Stimulated activated CD8-positive, alpha-beta memory T cell treated with anti-CD3 and anti-CD28 coated beads, Interleukin-15, amount 100 ng/mL, for 4 hours (primary cell): Measurements from ENCODE around the gene FGF1.
"Not testable (repeated sequence)": the region's sequence is repeated elsewhere in the genome, so short reads cannot be mapped to it uniquely, and the experiment has no call there.

Source experiments
- DNase-seq, 2 donors: peaks; one replicate each; pipeline ENCODE4 v3.0.0-alpha.2; 2020; ENCODE audit warnings: low read depth in 2 of 2

Gene FGF1

DNA sequence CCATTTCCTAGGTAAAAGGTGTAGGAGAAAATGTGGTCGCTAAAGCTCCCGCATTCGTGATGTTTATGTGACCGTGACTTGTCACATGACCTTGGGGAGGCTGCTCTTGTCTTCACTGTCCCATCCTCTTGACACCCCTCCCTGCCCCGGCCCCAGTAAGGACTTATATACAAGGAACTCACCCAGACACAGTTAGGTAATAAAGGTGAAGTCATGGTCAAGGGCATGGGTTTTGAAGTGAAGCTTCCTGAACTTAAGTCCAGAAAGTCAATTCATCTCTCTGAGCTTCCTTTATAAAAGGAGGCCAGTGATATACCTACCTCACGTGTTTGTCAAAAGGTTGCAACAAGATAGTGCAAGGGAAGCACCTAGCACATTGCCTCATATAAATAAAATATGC is 17.6 kb downstream of the FGF1 start:
- DNase-seq = no peak

DNA sequence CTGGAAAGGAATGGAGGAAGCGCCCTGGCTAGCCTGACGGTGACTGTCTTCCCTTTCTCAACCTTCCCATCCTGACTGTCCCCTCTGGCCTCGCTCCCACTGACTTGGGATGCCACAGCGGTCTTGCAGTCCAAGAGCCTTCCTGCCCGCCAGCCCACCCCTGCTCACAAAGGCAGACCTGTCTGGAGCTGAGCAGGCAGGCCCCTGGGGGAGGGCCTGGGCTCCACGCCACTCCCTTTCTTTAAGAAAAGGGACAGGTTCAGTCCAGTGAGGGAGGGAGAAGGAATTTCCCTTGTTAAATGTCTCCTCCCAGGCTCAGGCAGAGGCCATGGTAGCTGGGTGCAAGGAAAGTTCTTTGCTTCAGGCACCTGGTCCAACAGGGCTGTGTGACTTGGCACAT is 18.1 kb downstream of the FGF1 start:
- DNase-seq = no peak

DNA sequence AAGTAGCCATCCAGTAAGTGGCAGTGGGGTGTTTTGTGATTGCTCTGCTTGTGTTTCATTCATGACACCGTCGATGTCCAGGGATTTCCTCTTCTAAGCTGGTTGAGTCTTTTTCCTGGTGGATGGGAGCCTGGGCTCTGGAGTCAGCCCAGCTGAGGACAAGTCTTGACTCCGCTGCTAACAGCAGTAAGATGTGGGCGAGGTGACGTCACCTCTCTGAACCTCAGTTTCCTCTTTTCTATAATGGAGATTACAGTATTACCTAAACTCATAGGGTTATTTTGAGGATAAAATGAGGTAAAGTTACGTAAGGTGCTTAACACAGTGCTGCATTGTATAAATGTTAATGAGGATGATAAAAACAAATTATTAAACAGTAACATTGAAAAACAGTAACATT is 21.3 kb downstream of the FGF1 start:
- DNase-seq = no peak

DNA sequence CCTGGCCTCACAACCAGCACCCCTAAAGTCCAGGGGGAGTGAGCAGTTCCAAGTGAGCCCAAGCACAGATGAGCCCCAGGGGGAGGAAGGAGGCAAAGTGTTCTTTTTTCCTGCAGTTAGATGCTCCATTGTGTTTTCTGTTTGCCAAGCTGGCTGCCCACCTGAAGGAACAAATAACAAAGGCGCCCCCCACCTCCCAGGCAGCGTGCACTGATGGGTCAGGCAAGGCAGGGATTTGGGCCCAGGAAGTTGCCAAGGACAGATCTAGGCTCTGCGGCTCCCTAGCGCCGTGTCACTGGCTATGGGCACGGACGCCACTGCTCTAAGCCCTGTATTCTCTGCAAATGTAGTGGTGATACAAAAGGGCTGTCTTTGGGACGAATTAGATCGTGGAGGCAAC is 21.8 kb downstream of the FGF1 start:
- DNase-seq = no peak

DNA sequence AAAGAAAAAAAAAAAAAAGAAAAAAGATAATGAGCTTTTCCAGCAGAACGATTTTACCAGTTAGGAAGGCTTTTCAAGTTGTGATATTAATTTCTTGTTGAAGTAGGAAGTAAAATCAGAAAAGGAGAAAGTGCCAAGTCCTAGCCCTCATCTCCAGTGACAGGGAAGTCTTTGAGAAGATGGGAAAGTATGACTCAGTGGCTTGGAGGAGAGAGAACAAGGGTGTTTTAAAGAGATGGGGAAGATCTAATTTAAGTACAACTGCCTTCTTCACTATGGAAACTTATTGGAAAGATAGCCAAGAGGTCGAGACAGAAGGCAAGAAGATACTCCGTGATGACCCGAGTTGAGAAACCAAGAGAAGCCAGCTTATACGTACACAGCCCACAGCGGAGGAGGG is 22.6 kb downstream of the FGF1 start:
- no peak for DNase-seq

DNA sequence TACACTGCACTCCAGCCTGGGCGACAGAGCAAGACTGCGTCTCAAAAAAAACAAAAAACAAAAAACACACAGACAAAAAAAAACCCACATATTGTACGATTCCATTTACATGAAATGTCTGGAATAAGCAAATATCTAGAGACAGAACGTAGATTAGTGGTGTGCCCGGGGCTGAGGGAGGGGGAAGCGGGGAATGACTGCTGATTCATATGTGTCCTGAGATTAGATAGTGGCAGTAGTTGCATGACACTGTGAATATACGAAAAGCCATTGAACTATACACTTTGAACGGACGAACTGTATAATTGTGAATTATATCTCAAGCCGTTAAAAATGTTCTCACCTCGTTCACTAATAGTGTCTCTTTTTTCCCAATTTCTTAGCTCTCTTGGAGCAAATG is 23.9 kb downstream of the FGF1 start:
- no peak for DNase-seq

DNA sequence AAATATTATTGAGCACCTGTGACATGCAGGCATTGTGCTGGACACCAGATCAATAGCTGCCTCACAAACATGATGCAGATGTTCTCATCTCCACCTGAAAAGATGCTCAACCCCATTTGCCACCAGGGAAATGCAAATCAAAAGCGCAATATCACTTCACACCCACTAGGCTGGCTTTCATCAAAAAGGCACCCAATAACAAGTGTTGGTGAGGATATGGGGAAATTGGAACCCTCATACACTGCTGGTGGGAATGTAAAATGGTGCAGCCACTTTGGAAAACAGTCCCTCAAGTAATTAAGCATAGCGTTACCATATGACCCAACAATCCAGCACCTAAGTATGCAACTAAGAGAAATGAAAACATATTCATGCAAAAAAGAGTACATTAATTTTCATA is 24.7 kb downstream of the FGF1 start:
- no peak for DNase-seq

DNA sequence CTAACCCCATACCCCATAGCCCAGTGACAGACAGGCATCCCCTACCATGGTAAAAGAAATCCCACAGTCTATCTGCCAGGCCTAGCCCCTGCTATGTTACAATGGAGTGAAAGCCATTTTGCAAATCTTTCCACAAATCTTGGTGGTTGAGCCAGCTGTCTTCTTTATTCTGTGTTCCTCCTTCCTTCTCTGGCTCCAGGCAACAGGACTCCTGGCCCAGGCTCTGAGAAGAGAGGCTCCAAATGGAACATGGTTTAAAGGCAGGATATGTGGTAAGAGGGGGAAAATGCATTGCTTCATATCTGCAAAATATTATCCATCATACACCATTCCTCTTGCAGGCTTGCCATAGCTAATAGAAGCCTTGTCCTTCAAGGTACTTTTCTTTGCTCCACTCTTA is 25.2 kb downstream of the FGF1 start:
- no peak for DNase-seq

DNA sequence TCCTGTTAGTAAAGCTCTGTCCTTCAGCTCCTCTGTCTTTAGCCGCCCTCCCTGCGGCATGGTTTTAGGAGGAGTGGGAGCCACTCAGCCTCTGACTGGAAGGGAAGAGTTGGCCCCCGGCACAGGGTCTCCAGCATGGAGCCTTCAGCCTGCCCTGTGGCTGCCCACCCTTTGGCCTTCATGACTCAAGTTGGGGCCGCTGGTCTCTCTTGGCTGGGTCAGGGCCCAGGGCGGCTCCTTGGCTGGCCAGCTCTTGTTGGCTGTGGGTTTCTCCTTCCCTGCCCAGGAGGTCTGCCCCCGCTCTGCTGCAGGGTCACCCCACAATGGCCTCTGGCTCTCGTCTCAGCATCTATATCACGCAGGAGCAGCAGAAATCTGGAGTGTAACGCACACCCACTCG is 25.7 kb downstream of the FGF1 start:
- no peak for DNase-seq

DNA sequence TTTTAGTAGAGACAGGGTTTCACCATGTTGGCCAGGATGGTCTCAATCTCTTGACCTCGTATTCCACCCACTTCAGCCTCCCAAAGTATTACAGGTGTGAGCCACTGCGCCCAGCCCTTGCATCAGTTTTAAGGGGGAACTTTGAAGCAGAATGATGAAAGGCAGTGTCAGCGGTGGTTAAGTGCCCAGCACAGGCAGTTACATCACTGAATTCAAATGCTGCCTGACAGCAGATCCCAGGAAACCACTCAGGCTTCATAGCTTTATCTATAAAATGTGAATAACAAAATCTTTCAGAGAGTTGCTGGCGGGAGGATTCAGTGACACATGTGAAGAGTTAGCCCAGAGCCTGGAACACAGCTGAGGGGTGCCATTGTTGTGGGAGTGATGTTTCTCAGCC is 26.5 kb downstream of the FGF1 start:
- DNase-seq = no peak

DNA sequence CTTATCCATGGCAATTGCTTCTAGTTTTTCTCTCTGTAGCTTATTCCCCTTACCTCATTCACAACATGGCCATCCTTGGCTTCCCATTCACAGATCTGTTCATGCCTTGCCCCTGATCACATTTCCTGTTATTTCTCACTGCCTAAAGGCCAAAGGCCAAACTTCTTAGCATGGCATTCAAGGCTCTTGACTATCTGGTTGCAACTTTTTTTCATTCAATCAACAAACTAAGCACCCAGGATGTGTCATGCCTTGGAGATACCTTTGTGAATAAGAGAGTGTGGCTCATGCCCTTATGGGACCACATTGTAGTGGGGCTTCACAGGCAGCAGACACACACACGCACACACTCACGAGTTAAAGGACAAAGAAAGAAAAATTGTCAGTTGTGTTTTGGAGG is 27.6 kb downstream of the FGF1 start:
- no peak for DNase-seq

DNA sequence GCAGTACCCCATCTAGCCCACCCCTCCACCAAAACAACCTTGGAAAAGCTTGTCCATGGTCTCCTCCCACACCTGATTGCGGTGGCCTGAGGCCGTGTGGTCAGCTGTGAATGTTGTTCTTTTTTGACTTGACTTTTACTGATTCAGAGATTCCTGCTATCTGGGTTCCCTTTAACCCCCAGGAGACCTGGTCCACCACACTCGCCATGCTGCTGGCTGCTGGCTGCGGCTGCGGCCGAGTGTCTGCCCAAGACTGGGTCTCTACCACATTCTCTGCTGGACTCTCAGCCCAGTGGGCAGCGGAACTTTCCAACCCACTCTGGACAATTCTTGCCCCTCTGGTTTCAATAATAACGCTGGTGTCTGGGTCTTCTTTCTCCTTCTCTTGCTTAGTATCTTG is 28.4 kb downstream of the FGF1 start:
- no peak for DNase-seq

DNA sequence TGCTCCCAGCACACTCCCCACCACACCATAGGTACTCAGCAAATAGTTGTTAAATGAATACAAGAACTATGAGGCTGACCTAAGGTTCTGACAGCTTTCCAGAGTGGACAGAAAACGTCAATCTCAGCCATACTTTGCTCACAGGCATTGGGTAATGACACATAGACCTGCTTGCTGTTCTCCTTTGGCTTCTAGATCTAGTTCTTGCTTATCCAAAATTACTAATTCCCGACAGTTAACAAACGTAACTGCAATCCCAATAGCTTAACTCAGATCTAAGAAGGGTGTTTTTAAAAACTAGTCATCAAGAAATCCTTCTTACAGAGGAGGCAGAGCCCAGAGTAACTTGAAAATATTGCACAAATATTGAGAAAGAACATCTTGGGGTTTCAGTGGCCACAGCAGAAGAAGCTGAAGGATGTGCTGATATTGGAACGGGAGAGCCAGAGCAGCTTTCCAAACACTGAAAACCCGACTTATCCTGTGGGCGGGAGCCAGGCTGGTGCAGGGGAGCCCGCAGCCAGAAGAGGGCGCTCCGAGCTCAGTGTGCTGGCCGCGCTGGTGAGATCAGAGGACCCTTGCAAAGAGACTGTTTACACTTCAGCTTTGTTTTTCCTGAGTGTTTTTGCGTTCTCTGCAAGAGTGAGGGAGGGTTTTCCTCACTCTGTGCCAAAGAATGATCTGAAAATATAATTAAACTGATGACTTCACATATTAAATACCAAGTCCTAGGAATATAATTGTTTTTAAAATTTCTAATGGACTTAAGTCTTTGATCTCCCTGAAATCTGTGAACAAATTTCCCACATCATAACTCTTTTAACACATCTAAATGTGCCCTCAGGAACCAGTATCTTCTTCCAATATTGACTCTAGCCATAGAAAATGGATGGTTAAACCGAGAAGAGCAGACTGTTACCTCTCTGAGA is 30.3 kb downstream of the FGF1 start:
- DNase-seq = peak; percentile 37 to 38

DNA sequence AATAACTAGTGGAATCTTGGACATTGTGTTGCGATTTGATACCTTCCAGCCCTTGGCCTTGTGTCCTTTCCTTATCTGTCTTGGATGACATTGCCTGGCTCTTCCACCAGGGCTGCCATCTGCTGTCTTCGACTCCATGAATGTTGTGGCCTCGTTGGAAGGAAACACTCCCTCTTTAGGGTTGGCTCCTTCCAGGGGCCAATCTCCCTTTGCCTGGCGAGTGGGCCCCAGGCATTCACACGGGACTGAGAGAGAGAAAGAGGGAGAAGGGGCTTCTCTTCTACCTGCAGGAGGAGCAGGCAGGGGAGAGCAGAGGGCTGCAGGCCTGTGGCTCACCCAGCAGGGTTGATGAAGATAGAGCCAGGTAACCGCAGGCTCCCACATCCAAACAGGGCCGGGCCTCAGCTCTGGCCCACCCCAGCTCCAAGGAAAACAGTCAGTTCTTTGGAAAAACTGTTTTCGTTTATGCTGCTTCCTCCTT is 31.3 kb downstream of the FGF1 start:
- DNase-seq = no peak

DNA sequence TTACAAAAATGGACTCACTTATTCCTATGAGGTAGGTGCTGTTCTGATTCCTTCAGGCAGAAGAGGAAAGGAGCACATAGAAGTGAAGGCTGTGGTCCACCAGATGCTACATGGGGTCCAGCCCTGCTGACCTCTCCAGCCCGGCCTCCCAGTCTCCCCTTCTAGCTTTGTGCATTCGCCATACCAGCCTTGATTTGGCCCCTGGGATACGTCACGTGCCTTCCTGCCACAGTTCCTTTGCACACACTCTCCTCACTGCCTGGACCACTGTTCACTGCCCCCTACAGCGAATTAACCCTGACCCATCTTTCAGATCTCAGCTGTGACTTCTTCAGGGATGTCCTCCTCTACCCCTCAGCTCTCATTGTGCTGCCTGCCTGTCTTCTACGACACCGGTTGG is 32.6 kb downstream of the FGF1 start:
- DNase-seq = no peak

DNA sequence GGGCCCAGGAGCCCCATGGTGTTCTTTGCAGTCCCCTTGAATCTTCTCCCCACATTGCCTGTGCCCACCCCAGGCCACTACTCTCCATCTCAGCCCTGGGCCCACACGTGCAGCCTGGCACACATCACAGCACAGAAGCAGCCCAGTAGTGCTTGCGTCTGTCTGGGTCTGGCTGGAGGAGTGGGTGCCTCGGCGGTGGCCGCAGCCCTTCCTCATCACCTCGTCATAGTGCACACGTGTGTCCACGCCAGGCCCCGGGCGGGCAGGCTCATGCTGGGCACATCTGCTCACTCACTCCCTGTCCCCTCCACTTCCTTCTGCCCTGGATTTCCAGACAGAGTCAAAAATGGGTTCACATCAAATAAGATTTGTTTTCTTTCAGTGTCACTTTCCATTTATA is 33.3 kb downstream of the FGF1 start:
- no peak for DNase-seq

DNA sequence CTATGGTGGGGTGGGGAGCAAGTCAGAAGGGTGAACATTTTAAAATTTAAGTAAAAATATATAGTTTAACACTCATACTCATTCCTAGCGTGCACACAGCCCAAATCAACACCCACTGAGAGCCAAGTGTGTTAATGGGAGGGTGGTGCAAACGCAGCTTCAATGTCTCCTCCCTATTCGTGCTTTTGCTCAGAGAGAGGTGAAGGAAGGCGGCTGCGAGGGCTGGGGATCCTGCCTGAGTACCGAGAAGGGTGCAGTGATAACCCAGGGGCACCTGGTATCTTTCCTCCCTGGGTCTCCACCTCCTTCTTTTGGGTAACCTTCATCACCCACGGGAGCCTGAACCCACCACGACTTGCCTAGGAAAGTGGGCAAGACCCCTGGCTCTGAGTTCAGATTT is 35.0 kb downstream of the FGF1 start:
- no peak for DNase-seq

DNA sequence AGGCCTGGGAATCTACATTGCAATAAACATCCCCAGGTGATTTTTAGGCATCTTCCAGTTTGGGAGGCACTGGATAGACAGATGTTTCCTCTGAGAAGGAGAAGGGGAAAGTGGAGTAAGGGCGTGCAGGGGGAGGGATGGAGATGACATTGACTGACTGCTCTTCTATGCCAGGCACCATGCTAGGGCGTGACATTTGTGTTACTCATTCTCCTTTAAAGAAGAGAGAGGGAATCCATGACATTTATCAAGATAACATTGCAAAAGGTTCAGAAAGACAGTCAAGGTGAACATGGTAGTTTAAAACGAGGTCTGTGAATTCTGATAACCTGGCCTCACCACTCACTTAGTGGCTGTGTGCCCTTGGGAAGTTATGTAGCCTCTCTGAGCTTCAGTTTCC is 35.8 kb downstream of the FGF1 start:
- no peak for DNase-seq

DNA sequence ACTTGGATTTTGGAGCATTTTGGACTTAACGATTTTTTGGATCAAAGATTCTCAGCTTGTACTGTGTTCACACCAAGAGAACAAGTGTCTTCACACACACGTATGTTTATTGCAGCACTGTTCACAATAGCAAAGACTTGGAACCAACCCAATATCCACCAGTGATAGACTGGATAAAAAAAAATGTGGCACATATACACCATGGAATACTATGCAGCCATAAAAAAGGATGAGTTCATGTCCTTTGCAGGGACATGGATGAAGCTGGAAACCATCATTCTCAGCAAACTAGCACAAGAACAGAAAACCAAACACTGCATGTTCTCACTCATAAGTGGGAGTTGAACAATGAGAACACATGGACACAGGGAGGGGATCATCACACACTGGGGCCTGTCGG is 37.8 kb downstream of the FGF1 start:
- not testable (repeated sequence) for DNase-seq

DNA sequence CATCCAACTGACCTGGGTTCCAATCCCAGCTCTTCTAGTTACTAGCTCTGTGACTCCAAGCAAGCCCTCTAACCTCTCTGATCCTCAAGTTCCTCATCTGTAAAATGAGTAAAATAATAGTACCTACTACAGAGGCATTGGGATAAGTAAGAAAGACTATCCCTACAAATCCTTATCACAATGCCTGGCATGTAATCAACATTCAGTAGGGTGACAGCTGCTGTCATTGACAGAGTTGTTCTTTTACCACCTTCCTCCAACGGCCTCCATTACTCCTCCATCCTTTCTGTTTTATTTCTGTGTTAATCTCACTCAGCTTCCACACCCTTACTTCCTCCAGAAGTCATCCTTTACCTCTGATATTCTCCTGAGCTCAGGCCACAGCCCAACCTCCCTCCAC is 40.4 kb downstream of the FGF1 start:
- no peak for DNase-seq

DNA sequence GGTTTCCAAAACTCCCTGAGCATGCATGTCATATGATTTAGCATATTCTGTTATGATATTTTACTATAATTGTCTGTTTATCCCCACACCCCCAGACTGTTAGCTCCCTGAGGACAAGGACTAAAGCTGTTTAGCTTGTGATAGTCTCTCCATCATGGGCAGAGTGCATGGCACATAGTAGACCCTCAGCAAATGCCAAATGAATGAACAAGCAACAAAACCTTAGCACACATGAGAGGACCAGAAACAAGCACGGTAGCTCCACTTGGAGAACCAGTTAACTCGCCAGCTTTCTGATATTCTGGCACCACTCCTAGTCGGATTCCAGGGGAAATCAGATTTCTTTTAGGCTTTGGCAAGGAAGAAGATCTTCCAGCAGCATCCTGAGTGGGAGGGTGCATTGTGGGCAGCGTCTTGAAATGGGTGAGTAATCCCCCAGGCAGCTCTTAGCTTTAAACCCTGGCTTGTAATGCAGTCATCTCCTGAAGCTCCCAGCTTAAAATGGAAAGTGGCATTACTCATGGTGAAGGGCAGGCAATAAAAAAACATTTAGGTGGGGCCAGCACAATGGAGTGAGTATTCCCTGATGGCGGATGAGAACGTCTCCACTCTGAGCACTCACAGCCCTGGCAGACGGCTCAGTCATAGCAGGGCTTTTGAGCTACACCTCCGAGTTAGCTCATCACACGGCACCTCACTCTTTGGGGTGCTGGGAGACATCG is 41.1 kb downstream of the FGF1 start:
- no peak for DNase-seq

DNA sequence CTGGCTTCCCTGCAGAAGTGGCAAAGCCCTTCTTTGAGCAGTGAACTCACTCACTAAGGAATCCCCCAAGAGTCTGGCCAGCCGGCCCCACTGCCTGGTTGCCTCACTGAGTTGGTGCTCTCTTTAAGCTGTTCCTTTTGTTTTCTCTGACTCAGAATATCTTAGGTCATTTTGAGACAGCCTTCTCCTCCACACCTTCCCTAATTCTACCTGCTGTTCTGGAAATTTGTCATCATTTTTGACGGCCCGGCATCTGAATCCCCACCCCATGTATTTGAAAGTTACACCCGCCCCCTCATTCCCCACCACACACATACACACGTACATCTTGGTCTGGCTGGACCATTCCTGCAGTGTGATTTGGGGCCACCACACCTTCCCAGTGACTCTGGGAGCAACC is 41.8 kb downstream of the FGF1 start:
- no peak for DNase-seq

DNA sequence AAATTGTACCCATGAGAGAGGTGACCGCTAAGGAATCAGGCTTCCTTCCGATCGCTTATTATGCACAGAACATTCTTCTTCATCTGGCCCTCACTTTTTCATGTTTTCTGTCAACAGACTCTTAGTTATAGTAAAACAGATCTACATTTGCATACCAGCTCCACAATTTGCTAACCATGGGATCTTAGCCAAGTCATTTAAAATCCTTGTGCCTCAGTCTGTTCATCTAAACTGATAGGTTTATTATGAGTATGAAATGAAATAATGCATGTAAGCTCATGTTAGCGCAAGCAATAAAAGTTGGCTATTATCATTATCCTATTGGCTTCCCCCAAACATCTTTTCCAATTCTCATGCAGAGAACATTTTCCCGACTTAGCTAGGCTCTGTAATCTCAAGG is 42.3 kb downstream of the FGF1 start:
- DNase-seq = no peak
